GM12864 (cell line): ENCODE data around the gene MPL.
"Not testable (repeated sequence)": the region's sequence is repeated elsewhere in the genome, so short reads cannot be mapped to it uniquely, and the experiment has no call there.

Source experiments
- DNase-seq: peaks from one replicate; pipeline ENCODE4 v3.0.0-alpha.2; 2011; ENCODE audit warnings: low read depth
- H3K4me3 ChIP-seq: 2 replicates; pipeline ENCODE4 v1.5.1; 2011; ENCODE audit warnings: mild to moderate bottlenecking, low read depth, low read length, control low read depth
- CTCF ChIP-seq: IDR thresholded peaks from 2 replicates; pipeline ENCODE4 v1.5.1; 2011; ENCODE audit warnings: low read depth, mild to moderate bottlenecking, moderate library complexity, low read length, control low read depth, inconsistent platforms; ENCODE audit errors: missing control alignments

Gene MPL

GRCh38 chr1:43367026-43367903 lies 29.6 kb downstream of the MPL start:
- no peak for TF ChIP-seq CTCF
- no peak for DNase-seq

GRCh38 chr1:43367904-43368645 lies 30.5 kb downstream of the MPL start, which contains the start of gene ELOVL1:
ELOVL1 (minus strand) TSS chr1:43368011; CDS start chr1:43365609, 2,402 bp downstream.
- H3K4me3 ChIP-seq = peak within 1 kb of the TSS; percentile 66
- peak; percentile 24 for TF ChIP-seq CTCF
- DNase-seq = peak; percentile 52

More at GRCh38 chr1:43367026-43367903, 29.6 kb downstream of the MPL start:
- peak overlapping the region; percentile 66 for H3K4me3 ChIP-seq

- H3K4me3 ChIP-seq = peak overlapping the region; percentile 66
- no peak for DNase-seq
- no peak for TF ChIP-seq CTCF
These were observed 31.0 kb downstream of the MPL start for GRCh38 chr1:43368646-43369020.

GRCh38 chr1:43369779-43370178 lies 32.2 kb downstream of the MPL start:
- not testable (repeated sequence) for DNase-seq, H3K4me3 ChIP-seq

- DNase-seq = no peak
- no peak overlapping the region for H3K4me3 ChIP-seq
- no peak for TF ChIP-seq CTCF
These were observed 32.9 kb downstream of the MPL start for GRCh38 chr1:43370564-43370963.

- DNase-seq = no peak
- no peak overlapping the region for H3K4me3 ChIP-seq
- TF ChIP-seq CTCF = no peak
These were observed 34.6 kb downstream of the MPL start for GRCh38 chr1:43372172-43372571.
